Stimulated activated CD4-positive, alpha-beta T cell treated with anti-CD3 and anti-CD28 coated beads, Interleukin-4, amount 100 ng/mL, for 48 hours (primary cell): Measurements from ENCODE around the gene KDM2A.
"Not testable (repeated sequence)": the region's sequence is repeated elsewhere in the genome, so short reads cannot be mapped to it uniquely, and the experiment has no call there.

Experiments
- DNase-seq, 2 donors: peaks; one replicate each; pipeline ENCODE4 v3.0.0-alpha.2; 2020; ENCODE audit warnings: low read depth in 2 of 2

Gene KDM2A

GRCh38 chr11:67117672-67118180 lies 1.3 kb upstream of the KDM2A start:
- DNase-seq: peak; percentile 27 to 30

DNA sequence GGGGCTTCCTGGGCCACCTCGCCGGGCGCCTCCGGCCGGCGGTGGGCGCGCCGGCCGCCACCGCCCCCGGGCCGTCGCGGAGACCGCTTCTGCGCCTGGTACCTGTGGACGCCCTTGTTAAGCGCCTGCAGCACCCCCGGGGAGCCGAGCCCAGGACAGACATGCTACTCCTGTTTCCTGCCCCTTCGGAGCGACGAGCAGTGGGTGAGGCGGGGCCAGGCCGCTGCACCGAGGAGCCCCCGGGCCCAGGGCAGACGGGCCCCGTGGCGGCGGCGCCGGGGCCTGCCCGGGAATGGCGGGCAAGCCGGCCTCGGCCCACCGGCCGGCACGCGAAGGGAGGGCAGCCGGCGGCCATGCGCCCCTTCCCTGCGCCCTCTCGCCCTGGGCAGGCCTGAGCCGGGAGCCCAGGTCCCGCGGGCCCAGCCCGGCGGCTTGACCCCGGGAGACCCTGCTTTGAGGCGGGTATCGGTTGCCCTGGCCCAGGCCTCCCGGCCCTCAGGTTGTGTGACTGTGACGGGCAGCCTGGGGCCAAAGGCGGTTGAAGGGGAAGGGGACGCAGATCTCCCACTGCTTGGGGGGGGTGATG lies 789 bp upstream of the KDM2A start:
- peak; percentile 32 to 40 for DNase-seq

DNA sequence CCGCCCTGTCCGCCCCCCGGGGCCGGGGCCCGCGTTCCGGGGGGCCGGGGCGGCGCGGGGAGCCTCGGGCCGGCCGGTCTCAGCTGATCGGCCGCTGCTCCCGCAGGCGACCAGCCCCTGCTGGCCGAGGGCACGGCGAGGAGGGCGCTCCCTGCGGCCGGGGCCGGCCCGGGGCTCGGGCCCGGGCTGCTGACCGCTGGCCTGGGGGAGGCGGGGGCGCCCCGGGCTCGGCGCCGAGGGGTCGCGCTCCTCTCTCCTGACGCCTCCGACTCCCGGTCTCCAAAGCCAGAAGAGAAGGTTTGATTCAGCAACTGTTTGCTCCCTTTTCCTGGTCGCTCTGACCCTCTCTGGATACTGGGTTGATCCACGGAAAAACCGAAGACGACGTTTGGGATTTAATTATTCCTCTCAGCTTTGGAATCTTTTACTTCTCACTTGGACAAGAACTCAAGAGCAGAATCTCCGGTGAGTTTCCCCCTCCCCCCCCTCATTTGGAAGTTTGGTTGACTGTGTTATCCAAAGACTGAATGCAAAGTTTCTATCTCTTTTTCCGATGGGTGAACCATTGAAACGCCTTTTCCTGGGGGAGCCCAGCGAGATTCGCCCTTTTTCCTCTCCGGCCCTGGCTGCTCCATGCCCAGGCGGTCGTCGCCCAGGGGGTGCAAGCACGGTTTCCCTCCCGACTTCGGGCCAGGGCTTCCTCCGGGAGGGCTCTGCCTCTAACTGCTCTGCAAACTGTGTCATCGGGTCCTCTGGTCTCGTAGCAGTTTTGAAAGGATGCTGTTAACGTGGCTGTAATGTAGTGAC lies 725 bp downstream of the KDM2A start:
- DNase-seq: no peak

DNA sequence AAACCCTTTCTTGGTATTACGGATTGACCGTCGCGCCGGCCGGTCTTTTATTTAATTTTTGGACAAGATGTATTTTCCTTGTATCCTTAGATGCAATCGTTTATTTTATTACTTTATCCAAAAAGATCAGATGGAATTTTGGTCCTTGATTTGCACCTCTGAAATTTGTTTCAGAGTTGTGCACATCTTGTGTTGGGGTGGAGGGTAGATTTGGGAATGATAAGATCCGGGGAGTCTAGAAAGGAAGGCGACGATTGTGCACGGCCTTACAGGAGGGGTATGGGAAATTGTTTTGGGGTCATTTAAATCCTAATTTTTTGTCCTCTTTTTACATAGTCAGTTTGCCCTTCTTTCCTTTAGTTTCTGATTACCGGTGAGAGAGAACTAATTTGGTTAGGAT lies 1.4 kb downstream of the KDM2A start:
- DNase-seq: no peak

DNA sequence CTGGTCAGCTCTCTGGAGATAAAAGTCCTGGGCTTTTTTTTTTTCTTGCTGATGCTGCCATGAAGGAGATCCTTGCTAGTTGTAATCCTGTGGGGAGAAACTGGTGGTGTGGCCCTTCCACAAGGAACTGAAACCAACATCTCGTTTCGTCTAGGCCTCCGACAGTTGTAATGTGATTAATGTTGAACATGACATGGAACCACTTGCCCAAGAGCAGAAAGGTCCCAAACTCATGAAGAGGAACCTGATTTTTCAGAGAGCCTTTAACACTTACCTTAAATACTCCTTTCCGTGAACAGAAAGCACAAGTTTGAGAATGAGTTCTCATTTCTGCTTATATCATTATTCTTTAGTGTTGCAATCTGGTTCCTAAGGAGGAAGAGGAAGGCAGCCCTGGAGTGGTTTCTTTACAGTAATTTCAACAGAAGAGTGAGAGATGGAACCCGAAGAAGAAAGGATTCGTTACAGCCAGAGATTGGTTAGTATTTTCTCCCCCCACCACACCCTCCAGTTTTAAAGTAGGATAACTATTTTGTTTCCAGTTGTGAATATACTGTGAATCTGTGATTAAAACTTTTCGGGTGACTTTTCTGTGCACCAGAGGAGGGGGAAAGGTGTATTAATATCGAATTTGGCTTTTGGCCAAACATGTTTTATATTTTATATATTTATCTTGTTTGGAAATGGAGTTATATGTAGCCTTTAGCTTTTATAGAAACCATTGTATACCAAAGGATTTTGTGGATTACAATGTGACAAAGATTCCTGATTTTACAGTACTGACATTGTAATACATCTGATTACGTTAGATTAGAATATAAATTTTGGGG lies 2.0 kb downstream of the KDM2A start:
- no peak for DNase-seq

GRCh38 chr11:67123801-67124200 lies 4.7 kb downstream of the KDM2A start:
- not testable (repeated sequence) for DNase-seq

GRCh38 chr11:67126243-67126642 lies 7.2 kb downstream of the KDM2A start:
- DNase-seq: not testable (repeated sequence)

GRCh38 chr11:67126986-67127385 lies 7.9 kb downstream of the KDM2A start:
- no peak for DNase-seq

- not testable (repeated sequence) for DNase-seq
Measured at GRCh38 chr11:67130861-67131260, 11.8 kb downstream of the KDM2A start.

- DNase-seq: no peak
Measured at GRCh38 chr11:67136156-67136555, 17.1 kb downstream of the KDM2A start.

GRCh38 chr11:67138922-67139321 lies 19.9 kb downstream of the KDM2A start:
- DNase-seq: no peak

DNA sequence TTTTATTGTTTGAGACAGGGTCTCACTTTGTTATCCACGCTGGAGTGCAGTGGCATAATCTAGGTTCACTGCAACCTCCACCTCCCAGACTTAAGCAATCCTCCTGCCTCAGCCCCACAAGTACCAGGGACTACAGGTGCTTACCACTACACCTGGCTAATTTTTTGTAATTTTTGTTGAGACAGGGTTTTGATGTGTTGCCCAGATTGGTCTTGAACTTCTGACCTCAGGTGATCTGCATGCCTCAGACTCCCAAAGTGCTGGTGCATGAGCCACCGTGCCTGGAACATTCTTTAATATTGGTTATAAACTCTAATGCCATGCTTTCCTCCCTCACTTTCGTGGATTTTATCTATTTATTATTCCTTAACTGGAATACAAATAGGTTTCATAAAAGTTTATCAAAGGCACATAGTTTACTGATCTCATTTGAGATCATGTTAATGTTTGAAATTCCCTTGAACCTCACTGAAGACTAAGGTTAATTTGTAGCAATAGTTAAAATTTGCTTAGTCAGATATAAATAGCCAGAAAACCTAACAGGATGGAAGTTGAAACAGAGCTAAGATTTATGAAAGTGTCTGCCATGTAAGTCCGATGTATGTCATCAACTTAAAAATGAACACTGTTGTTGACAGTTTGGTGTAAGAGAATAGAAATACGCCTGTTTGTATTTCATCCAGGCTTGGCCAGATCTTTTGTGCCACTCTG lies 27.6 kb downstream of the KDM2A start:
- DNase-seq: no peak

DNA sequence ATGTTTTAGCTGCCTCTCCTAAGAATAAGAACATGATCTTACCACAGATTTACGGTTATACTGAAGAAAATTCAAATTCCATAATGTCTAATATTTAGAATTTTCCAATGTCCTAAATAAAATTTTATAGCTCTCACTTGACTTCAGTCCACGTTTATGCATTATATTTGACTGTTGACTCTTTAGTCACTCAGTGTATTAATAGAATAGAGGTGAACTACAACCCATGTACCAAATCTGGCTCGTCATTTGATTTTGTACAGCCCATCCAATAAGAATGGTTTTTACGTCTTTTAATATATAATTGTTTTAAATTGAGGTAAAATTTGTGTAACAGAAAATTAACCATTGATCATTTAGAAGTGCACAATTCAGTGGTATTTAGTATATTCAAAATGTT lies 34.9 kb downstream of the KDM2A start:
- DNase-seq: no peak

DNA sequence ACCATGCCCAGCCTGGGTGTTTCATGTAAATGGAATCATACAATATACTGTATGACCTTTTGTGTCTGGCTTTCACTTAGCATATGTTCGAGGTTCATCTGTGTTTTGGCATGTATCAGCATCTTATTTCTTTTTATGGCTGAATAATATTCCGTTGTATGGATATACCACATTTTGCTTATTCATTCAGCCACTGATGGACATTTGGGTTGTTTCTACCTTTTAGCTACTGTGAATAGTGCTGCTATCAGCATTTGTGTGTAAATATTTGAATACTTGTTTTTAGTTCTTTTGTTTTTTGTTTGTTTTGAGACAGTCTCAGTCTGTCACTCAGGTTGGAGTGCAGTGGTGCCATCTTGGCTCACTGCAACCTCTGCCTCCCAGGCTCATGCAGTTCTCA lies 35.7 kb downstream of the KDM2A start:
- DNase-seq: no peak

- DNase-seq: no peak
Measured at GRCh38 chr11:67157691-67158090, 38.6 kb downstream of the KDM2A start.

DNA sequence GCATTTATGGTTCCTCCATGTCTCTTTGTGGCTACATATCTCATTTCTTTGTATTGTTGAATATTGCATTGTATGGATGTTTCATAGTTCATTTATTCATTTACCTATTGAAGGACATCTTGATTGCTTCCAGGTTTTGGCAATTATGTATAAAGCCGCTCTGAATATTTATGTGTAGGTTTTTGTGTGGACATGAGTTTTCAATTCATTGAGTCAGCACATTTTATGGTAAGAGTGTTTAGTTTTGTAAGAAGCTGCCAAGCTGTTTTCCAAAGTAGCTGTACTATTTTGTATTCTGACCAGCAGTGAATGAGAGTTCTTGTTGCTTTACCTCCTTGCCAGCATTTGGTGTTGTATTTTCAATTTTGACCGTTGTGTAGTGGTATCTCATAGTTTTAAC lies 39.2 kb downstream of the KDM2A start:
- no peak for DNase-seq

- no peak for DNase-seq
Measured at GRCh38 chr11:67160045-67160444, 41.0 kb downstream of the KDM2A start.

GRCh38 chr11:67160872-67161783 lies 42.1 kb downstream of the KDM2A start:
- no peak for DNase-seq

- no peak for DNase-seq
Measured at GRCh38 chr11:67163006-67163405, 43.9 kb downstream of the KDM2A start.

DNA sequence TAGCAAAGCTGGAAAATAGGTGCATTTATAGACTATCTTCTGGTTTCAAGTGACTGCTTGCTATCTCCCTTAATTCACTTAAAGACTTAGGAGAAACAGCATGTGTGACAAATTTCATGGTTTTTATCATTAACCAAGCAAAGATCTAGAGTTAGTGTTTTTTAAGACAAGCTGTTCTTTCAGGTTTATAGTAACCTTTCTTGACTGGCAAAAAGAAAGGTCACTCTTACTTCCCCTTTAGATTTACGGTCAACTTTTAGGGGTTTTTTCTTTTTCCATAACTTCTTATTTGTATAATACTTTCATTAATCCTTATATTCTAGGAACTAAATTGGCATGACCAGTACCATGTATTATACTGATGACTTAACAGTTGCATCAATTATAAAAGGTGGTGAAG lies 46.6 kb downstream of the KDM2A start:
- no peak for DNase-seq

DNA sequence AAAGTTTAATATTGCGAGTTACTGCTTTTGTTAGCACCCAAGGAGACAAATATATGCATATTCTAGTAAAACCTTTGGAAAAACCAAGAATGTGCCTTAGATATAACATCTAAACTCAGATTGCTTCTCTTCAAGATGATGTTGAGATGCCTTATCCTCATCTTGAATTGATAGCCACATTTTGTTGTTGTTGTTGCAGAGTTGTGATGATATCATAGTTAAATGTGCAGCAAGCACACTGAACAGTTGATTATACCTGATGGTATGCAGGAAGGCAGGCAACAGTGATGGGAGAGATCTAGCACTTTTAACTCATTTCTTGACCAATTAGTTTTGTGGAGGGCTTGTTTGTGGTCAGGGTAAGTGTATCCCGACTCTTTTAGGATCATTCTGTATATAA lies 48.0 kb downstream of the KDM2A start:
- DNase-seq: no peak
